Umbilical cord (tissue), 2 donors: ENCODE results near the gene GPX8. TPM values are rescaled to one million over a fixed set of nuclear protein-coding genes. Genes with fewer than 3 reads are reported as not detected.

Experiments
- DNase-seq: peaks from one replicate; pipeline ENCODE4 v3.0.0-alpha.2; 2015; ENCODE audit warnings: low spot score
- total RNA-seq: library from RNA; depleted of rRNA; stranded (reverse); fragments of >200 nt; gene quantifications from one replicate; pipeline ENCODE4 v1.2.3, GENCODE V29; 2014; ENCODE audit warnings: low replicate concordance; ENCODE audit not compliant: insufficient read depth

GPX8 gene, protein sequence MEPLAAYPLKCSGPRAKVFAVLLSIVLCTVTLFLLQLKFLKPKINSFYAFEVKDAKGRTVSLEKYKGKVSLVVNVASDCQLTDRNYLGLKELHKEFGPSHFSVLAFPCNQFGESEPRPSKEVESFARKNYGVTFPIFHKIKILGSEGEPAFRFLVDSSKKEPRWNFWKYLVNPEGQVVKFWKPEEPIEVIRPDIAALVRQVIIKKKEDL
- total RNA-seq: 135 TPM

DNA sequence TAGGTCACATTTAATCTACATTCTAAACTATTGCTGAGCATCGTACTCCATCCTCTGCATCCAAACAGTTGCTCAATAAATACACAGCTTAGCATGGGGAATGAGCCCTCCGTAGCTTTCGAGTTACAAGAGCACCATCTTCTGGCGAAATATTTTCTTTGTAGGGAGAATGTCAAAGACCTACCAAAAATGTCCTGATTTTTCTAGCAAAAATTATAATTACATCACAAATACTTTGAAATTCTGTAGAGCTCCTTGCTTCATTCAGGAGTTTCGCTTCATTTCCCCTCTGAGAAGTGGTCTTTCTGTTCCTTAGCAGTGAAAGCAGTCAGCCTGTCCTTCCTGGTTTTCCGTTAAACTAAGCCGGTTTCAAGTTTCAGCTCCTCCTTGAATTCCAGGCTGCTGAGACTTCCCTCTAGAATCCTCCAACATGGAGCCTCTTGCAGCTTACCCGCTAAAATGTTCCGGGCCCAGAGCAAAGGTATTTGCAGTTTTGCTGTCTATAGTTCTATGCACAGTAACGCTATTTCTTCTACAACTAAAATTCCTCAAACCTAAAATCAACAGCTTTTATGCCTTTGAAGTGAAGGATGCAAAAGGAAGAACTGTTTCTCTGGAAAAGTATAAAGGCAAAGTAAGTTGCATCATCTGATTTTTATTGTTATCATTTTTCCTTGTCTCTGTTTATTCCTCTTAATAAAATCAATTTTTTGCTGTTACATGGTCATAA lies at the start of gene GPX8:
GPX8 (plus strand) TSS at position 409 of the 730 bp plus-strand sequence; CDS start at position 431, 22 bp downstream.
- peak; percentile 97 for DNase-seq

DNA sequence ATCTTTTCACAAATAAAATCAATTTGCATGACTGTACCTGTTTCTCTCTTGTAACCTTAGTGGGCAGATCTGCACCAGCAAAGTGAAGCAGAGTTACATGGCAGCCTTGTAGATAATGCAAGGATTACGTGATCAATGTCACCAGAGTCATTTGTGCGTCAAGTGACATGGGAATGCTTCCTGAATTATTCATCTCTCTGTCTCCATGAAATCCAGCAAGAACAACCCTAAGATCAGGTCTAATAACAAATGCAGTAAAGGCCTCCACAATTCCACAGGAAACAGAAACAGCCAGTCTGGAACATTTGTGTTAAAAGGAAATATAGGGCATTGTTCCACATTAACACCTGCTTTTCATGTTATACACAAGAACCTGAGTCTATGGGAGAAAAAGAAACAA lies 49.8 kb upstream of the GPX8 start:
- no peak for DNase-seq

DNA sequence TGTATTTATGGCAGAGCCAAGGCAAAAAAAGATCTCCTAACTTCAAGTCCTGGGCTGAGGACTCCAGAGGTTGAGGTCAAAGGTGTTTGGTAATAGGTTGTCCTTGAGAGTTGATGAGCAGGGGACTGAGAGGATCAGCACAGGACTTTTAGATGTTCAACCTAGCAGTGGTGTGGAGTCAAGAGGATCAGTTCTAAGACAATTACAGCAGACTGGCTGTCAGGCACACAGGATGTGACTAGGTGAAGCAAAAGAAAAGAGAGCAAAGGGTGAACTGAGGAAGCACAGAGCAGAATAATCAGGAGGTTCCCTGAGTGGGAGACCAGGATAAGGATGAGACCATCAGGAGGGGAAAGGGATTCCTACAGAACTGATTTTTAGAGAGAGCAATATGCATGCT lies 46.6 kb upstream of the GPX8 start:
- DNase-seq: no peak

- no peak for DNase-seq
Observed at GRCh38 chr5:55114061-55114460, 45.9 kb upstream of the GPX8 start.

GRCh38 chr5:55123365-55123764 lies 36.6 kb upstream of the GPX8 start:
- no peak for DNase-seq

DNA sequence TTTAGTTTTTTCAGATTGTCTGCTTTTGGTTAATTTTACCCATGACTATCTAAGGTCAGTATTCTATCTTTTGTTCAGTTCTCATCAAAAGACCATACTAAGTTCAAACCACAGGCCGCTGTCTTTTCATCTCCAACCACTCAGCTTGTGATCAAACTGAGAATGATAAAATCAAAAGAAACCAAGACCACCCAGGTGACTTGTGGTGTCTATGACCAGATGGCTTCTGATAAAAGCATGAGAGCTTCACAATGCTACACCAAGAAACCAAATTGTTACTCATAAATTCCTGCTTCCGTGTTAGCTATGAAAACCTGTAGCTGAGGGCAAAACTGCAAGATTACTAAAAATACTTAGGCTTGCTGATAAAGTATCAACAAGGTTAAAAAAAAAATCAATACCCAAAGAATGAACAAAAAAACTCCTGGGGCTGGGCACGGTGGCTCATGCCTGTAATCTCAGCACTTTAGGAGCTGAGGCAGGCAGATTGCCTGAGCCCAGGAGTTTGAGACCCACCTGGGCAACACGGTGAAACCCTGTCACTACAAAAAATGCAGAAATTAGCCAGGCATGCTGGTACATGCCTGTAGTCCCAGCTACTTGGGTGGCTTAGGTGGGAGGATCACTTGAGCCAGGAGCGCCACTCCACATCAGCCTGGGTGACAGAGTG lies 25.8 kb upstream of the GPX8 start:
- no peak for DNase-seq

GRCh38 chr5:55136521-55136920 lies 23.4 kb upstream of the GPX8 start:
- DNase-seq: no peak

- DNase-seq: no peak
Observed at GRCh38 chr5:55140908-55141665, 18.9 kb upstream of the GPX8 start.

- no peak for DNase-seq
Observed at GRCh38 chr5:55141945-55142690, 17.9 kb upstream of the GPX8 start.

DNA sequence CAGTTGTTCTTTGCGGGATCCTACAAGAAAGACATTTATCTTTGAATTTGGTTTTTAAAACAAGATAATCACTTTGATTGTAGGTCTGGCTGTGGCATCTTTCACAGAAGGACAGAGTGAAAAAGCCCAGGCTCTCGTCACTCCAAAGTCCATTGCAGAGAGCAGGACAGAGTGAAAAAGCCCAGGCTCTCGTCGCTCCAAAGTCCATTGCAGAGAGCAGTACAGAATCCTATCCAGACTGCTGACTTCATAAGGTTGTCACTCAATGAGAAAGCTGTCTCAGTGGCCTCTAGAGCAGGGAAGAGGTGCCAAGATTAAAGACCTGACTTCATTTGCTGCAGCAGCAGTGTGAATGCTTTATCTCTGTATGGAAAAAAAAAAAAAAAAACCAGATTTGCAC lies 16.3 kb upstream of the GPX8 start:
- no peak for DNase-seq

- no peak for DNase-seq
Observed at GRCh38 chr5:55146080-55146479, 13.9 kb upstream of the GPX8 start.

- DNase-seq: peak; percentile 89
Observed at GRCh38 chr5:55146543-55147151, 13.3 kb upstream of the GPX8 start.

GRCh38 chr5:55149308-55149795 lies 10.6 kb upstream of the GPX8 start:
- DNase-seq: no peak

- DNase-seq: no peak
Observed at GRCh38 chr5:55151923-55152842, 7.8 kb upstream of the GPX8 start.

GRCh38 chr5:55154873-55155272 lies 5.1 kb upstream of the GPX8 start:
- DNase-seq: peak; percentile 33

DNA sequence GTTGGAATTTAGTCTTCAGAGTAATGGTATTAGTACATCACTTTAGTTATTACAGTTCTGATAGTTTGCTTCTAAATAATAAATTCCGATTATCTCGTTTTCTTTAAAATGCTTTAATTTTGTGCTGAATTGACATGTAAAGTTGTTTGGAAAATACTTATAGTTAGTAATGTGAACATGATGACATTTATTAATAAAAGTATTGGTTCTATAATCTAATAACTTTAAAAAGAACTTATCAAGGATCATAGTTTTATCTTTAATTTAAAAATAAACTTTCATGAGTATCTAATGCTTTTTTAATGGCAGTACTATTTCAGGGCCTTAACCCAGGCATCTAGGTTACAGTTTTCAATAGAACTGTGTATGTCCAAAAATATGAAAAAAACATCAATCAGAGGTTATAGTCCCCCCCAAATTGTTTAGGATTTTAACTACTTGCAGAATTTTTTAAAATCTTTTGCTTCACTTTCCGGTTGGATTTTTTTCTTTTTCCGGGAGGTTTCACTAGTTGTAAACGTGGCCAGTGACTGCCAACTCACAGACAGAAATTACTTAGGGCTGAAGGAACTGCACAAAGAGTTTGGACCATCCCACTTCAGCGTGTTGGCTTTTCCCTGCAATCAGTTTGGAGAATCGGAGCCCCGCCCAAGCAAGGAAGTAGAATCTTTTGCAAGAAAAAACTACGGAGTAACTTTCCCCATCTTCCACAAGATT lies 680 bp downstream of the GPX8 start:
- DNase-seq: peak; percentile 98

DNA sequence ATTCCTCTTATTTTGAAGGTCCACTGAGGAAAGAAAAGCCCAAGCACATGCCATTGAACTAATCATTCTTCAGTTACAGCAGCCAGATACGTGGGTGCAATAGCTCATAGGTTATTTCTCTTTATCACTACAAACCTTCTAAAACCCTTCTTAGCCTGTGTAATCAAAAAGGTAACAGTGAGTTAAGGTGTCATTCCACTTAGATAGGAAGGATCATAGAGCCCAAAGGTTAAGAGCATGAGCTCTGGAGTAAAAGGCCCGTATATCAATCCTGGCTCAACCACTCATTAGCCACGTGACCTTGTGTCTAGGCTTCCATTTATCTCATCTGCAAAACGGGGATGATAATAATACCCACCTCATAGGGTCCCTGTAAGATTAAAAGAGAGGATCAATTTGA lies 2.7 kb downstream of the GPX8 start:
- no peak for DNase-seq

- DNase-seq: no peak
Observed at GRCh38 chr5:55171471-55171870, 11.5 kb downstream of the GPX8 start.
